Measurements from ENCODE around the gene CD6. TPM values are rescaled to one million over a fixed set of nuclear protein-coding genes. Genes with fewer than 3 reads are reported as not detected.

CD6 gene
- total RNA-seq, 6 experiments from 2014 or later: 0.29 to 2.4 (median 0.52) TPM

- intact Hi-C loops (cut with DNase I): no loop called here
- TF ChIP-seq CTCF (IDR thresholded peaks at IDR 0.05): no peak
- TF ChIP-seq POLR2A (IDR thresholded peaks at IDR 0.05): no peak
- Histone ChIP-seq H3K9me3 (no peaks in the 10 kb centered on the region), H3K4me3 (no peak overlapping the region), H3K4me1 (no peaks in the 10 kb centered on the region), H3K36me3 (no peaks in the 10 kb centered on the region), H3K27me3 (no peaks in the 10 kb centered on the region), H3K27ac (no peak overlapping the region)
- ATAC-seq (no peak), DNase-seq (no peak)
- 55% methylated on average over 1 of the region's 2 CpGs for WGBS (ENCODE audit: insufficient coverage, low coverage, low lambda C conversion rate, missing lambda C conversion rate)
These were observed 75.4 kb downstream of the CD6 start for GRCh38 chr11:61046833-61047232.

- Histone ChIP-seq H3K36me3 (no peaks in the 10 kb centered on the region), H3K4me3 (no peak overlapping the region), H3K27me3 (no peaks in the 10 kb centered on the region), H3K4me1 (no peaks in the 10 kb centered on the region), H3K27ac (no peak overlapping the region), H3K9me3 (no peaks in the 10 kb centered on the region)
- no peak for TF ChIP-seq POLR2A (IDR thresholded peaks at IDR 0.05)
- no peak for TF ChIP-seq CTCF (IDR thresholded peaks at IDR 0.05)
- ATAC-seq (no peak), DNase-seq (no peak)
- intact Hi-C loops (cut with DNase I): no loop called here
- 50% methylated on average over 10 of the region's 12 CpGs for WGBS (ENCODE audit: insufficient coverage, low coverage, low lambda C conversion rate, missing lambda C conversion rate)
These were observed 77.0 kb downstream of the CD6 start for GRCh38 chr11:61048368-61049062.

GRCh38 chr11:61049063-61049377 lies 77.5 kb downstream of the CD6 start:
- Histone ChIP-seq H3K36me3 (no peaks in the 10 kb centered on the region), H3K27ac (no peak overlapping the region), H3K27me3 (no peaks in the 10 kb centered on the region), H3K4me1 (no peaks in the 10 kb centered on the region), H3K4me3 (no peak overlapping the region), H3K9me3 (no peaks in the 10 kb centered on the region)
- TF ChIP-seq CTCF (IDR thresholded peaks at IDR 0.05) (no peak), POLR2A (IDR thresholded peaks at IDR 0.05) (no peak)
- 34% methylated on average over 4 of the region's 4 CpGs for WGBS (ENCODE audit: insufficient coverage, low coverage, low lambda C conversion rate, missing lambda C conversion rate)
- intact Hi-C loops (cut with DNase I): no loop called here
- ATAC-seq: no peak
- no peak for DNase-seq

- intact Hi-C loops (cut with DNase I): no loop called here
- WGBS (ENCODE audit: insufficient coverage, low coverage, low lambda C conversion rate, missing lambda C conversion rate): 7% methylated on average over 2 of the region's 2 CpGs
- Histone ChIP-seq H3K4me3 (no peak overlapping the region), H3K36me3 (no peaks in the 10 kb centered on the region), H3K4me1 (no peaks in the 10 kb centered on the region), H3K27ac (no peak overlapping the region), H3K27me3 (no peaks in the 10 kb centered on the region), H3K9me3 (no peaks in the 10 kb centered on the region)
- ATAC-seq: peak; percentile 47 to 75 (median 66)
- no peak for TF ChIP-seq CTCF (IDR thresholded peaks at IDR 0.05)
- TF ChIP-seq POLR2A (IDR thresholded peaks at IDR 0.05): no peak
- no peak for DNase-seq
These were observed 78.4 kb downstream of the CD6 start for GRCh38 chr11:61049859-61050258.

All from right lobe of liver (tissue), 6 donors.